Mesenchymal stem cell (in vitro differentiated cells and primary cell): ENCODE measurements around the gene RNFT2.

Experiments used
- DNase-seq: peaks from one replicate; pipeline ENCODE4 v3.0.0-alpha.2; 2013
- H2AFZ ChIP-seq: one replicate; pipeline ENCODE4 v1.6.1; 2013; ENCODE audit warnings: low read depth, mild to moderate bottlenecking, control low read depth, inconsistent platforms, low read length, moderate library complexity
- H2AK5ac ChIP-seq: 2 replicates; pipeline ENCODE4 v1.6.1; 2013; ENCODE audit warnings: low read length, moderate library complexity, mild to moderate bottlenecking, inconsistent platforms; ENCODE audit not compliant: severe bottlenecking
- H2BK120ac ChIP-seq: one replicate; pipeline ENCODE4 v1.6.1; 2013; ENCODE audit warnings: low read depth, mild to moderate bottlenecking, inconsistent platforms, low read length, moderate library complexity
- H2BK12ac ChIP-seq, 2 experiments: one replicate each; pipeline ENCODE4 v1.6.1; 2013; ENCODE audit warnings: inconsistent platforms in 2 of 2, low read length in 2 of 2, mild to moderate bottlenecking in 2 of 2, moderate library complexity in 2 of 2, control low read depth in 1 of 2
- H2BK15ac ChIP-seq: one replicate; pipeline ENCODE4 v1.6.1; 2013; ENCODE audit warnings: mild to moderate bottlenecking, low read depth, inconsistent platforms; ENCODE audit not compliant: poor library complexity, severe bottlenecking
- H2BK5ac ChIP-seq: 2 replicates; pipeline ENCODE4 v1.6.1; 2013; ENCODE audit warnings: low read depth, mild to moderate bottlenecking, low read length, control low read depth, inconsistent platforms; ENCODE audit not compliant: poor library complexity, severe bottlenecking
- H3K14ac ChIP-seq, 2 experiments: one replicate each; pipeline ENCODE4 v1.6.1; 2013; ENCODE audit warnings: inconsistent platforms in 2 of 2, low read length in 2 of 2, control low read depth in 1 of 2, mild to moderate bottlenecking in 1 of 2, moderate library complexity in 1 of 2
- H3K18ac ChIP-seq, 2 experiments: one replicate each; pipeline ENCODE4 v1.6.1; 2013; ENCODE audit warnings: inconsistent platforms in 2 of 2, low read length in 2 of 2, control low read depth in 1 of 2, low read depth in 1 of 2, mild to moderate bottlenecking in 1 of 2
- H3K23ac ChIP-seq, 2 experiments: one replicate each; pipeline ENCODE4 v1.6.1; 2013; ENCODE audit warnings: inconsistent platforms in 2 of 2, low read length in 2 of 2, mild to moderate bottlenecking in 2 of 2, moderate library complexity in 2 of 2, control low read depth in 1 of 2
- H3K27ac ChIP-seq: 2 replicates; pipeline ENCODE4 v1.5.1; 2013; ENCODE audit warnings: mild to moderate bottlenecking, moderate library complexity, low read length, control low read depth, inconsistent platforms; ENCODE audit not compliant: poor library complexity, severe bottlenecking
- H3K27me3 ChIP-seq, 2 experiments: 2 replicates each; pipeline versions ENCODE4 v1.6.1 to v1.7.0; 2013; ENCODE audit warnings: low read length in 2 of 2, mild to moderate bottlenecking in 2 of 2, moderate library complexity in 2 of 2, control low read depth in 1 of 2, inconsistent platforms in 1 of 2; ENCODE audit not compliant: control insufficient read depth in 1 of 2, insufficient read depth in 1 of 2
- H3K36me3 ChIP-seq, 2 experiments: 2 replicates each; pipeline versions ENCODE4 v1.6.1 to v1.7.0; 2013; ENCODE audit warnings: low read length in 2 of 2, control low read depth in 1 of 2, inconsistent platforms in 1 of 2, low read depth in 1 of 2, mild to moderate bottlenecking in 1 of 2; ENCODE audit not compliant: insufficient read depth in 2 of 2, control insufficient read depth in 1 of 2
- H3K4ac ChIP-seq, 2 experiments: one replicate each; pipeline ENCODE4 v1.6.1; 2013; ENCODE audit warnings: inconsistent platforms in 2 of 2, low read length in 2 of 2, mild to moderate bottlenecking in 2 of 2, moderate library complexity in 2 of 2, control low read depth in 1 of 2, low read depth in 1 of 2
- H3K4me1 ChIP-seq: 2 replicates; pipeline ENCODE4 v1.6.1; 2013; ENCODE audit warnings: low read depth, low read length, control low read depth; ENCODE audit not compliant: control insufficient read depth, insufficient read depth
- H3K4me2 ChIP-seq: 2 replicates; pipeline ENCODE4 v1.6.1; 2013; ENCODE audit warnings: low read length, mild to moderate bottlenecking, inconsistent platforms; ENCODE audit not compliant: poor library complexity, severe bottlenecking
- H3K4me3 ChIP-seq, 2 experiments: 2 replicates each; pipeline versions ENCODE4 v1.5.1 to v1.7.0; 2013; ENCODE audit warnings: low read length in 2 of 2, mild to moderate bottlenecking in 2 of 2, control low read depth in 1 of 2, low read depth in 1 of 2; ENCODE audit not compliant: insufficient read depth in 1 of 2
- H3K79me1 ChIP-seq: replicated peaks from 2 replicates; pipeline ENCODE4 v1.6.1; 2013; ENCODE audit warnings: mild to moderate bottlenecking, control low read depth, low read length, inconsistent platforms; ENCODE audit not compliant: poor library complexity, severe bottlenecking
- H3K9ac ChIP-seq: 2 replicates; pipeline ENCODE4 v1.7.0; 2013; ENCODE audit warnings: mild to moderate bottlenecking, low read length, moderate library complexity
- H3K9me3 ChIP-seq: 2 replicates; pipeline ENCODE4 v1.7.0; 2013; ENCODE audit warnings: mild to moderate bottlenecking, low read length; ENCODE audit not compliant: control insufficient read depth
- H4K8ac ChIP-seq: one replicate; pipeline ENCODE4 v1.6.1; 2013; ENCODE audit warnings: inconsistent platforms, mild to moderate bottlenecking, low read length, moderate library complexity
- H4K91ac ChIP-seq: one replicate; pipeline ENCODE4 v1.6.1; 2013; ENCODE audit warnings: mild to moderate bottlenecking, low read length, inconsistent platforms
- WGBS: methylation state at CpG from one replicate; pipeline ENCODE4 v1.1.7; 2013; ENCODE audit warnings: mixed read lengths; 5-methylcytosine and 5-hydroxymethylcytosine counted together

RNFT2 gene

GRCh38 chr12:116853507-116853906 is 115.4 kb downstream of the RNFT2 start:
- H3K4me3 ChIP-seq, result no peak overlapping the region
- no peak overlapping the region for H3K14ac ChIP-seq
- no peak overlapping the region for H3K4ac ChIP-seq
- no peaks in the 10 kb centered on the region for H3K79me1 ChIP-seq
- no peak overlapping the region for H3K4me2 ChIP-seq
- no peak overlapping the region for H2AFZ ChIP-seq
- H4K8ac ChIP-seq, result no peak overlapping the region
- H3K27me3 ChIP-seq, result peaks cover 10 to 51% of the 10 kb centered on the region in 2 experiments
- no peaks in the 10 kb centered on the region for H3K9me3 ChIP-seq
- DNase-seq, result no peak
- no peak overlapping the region for H2BK12ac ChIP-seq
- H2AK5ac ChIP-seq, result no peak overlapping the region
- H3K18ac ChIP-seq, result no peak overlapping the region
- no peak overlapping the region for H2BK120ac ChIP-seq
- no peaks in the 10 kb centered on the region for H3K36me3 ChIP-seq
- H3K23ac ChIP-seq, result no peak overlapping the region
- no peaks in the 10 kb centered on the region for H3K4me1 ChIP-seq
- H3K27ac ChIP-seq, result no peak overlapping the region
- H2BK5ac ChIP-seq, result no peak overlapping the region
- no peak overlapping the region for H3K9ac ChIP-seq
- no peak overlapping the region for H2BK15ac ChIP-seq
- H4K91ac ChIP-seq, result no peak overlapping the region
- 81% methylated on average over 5 of the region's 5 CpGs for WGBS

- H3K4me1 ChIP-seq, result peaks cover 1% of the 10 kb centered on the region
- H3K4me3 ChIP-seq, result no peak overlapping the region
- no peak overlapping the region for H4K91ac ChIP-seq
- no peak overlapping the region for H3K18ac ChIP-seq
- no peaks in the 10 kb centered on the region for H3K9me3 ChIP-seq
- 91% methylated on average over 16 of the region's 16 CpGs for WGBS
- H3K79me1 ChIP-seq, result no peaks in the 10 kb centered on the region
- peaks cover 29 to 61% of the 10 kb centered on the region in 2 experiments for H3K27me3 ChIP-seq
- DNase-seq, result no peak
- no peak overlapping the region for H3K9ac ChIP-seq
- H2BK5ac ChIP-seq, result no peak overlapping the region
- no peak overlapping the region for H4K8ac ChIP-seq
- H3K4me2 ChIP-seq, result no peak overlapping the region
- no peak overlapping the region for H2BK15ac ChIP-seq
- H3K23ac ChIP-seq, result no peak overlapping the region
- H3K14ac ChIP-seq, result no peak overlapping the region
- H2BK120ac ChIP-seq, result no peak overlapping the region
- no peak overlapping the region for H3K4ac ChIP-seq
- no peak overlapping the region for H3K27ac ChIP-seq
- no peak overlapping the region for H2AFZ ChIP-seq
- no peaks in the 10 kb centered on the region for H3K36me3 ChIP-seq
- no peak overlapping the region for H2BK12ac ChIP-seq
- H2AK5ac ChIP-seq, result no peak overlapping the region
These were observed 117.8 kb downstream of the RNFT2 start for GRCh38 chr12:116855744-116856470.

GRCh38 chr12:116856729-116857128 is 118.6 kb downstream of the RNFT2 start:
- H2BK5ac ChIP-seq, result no peak overlapping the region
- no peak overlapping the region for H3K4me2 ChIP-seq
- H2BK12ac ChIP-seq, result no peak overlapping the region
- H3K9ac ChIP-seq, result no peak overlapping the region
- no peaks in the 10 kb centered on the region for H3K9me3 ChIP-seq
- H3K14ac ChIP-seq, result no peak overlapping the region
- peaks cover 4% of the 10 kb centered on the region for H3K4me1 ChIP-seq
- H4K91ac ChIP-seq, result no peak overlapping the region
- H4K8ac ChIP-seq, result no peak overlapping the region
- H3K4ac ChIP-seq, result no peak overlapping the region
- H3K27me3 ChIP-seq, result peaks cover 29 to 59% of the 10 kb centered on the region in 2 experiments
- WGBS, result 83% methylated on average over 11 of the region's 11 CpGs
- H2AFZ ChIP-seq, result no peak overlapping the region
- no peak overlapping the region for H2BK15ac ChIP-seq
- no peaks in the 10 kb centered on the region for H3K79me1 ChIP-seq
- DNase-seq, result no peak
- H3K27ac ChIP-seq, result no peak overlapping the region
- no peak overlapping the region for H3K4me3 ChIP-seq
- no peak overlapping the region for H3K23ac ChIP-seq
- no peaks in the 10 kb centered on the region for H3K36me3 ChIP-seq
- H2AK5ac ChIP-seq, result no peak overlapping the region
- no peak overlapping the region for H3K18ac ChIP-seq
- no peak overlapping the region for H2BK120ac ChIP-seq

- Histone ChIP-seq H3K23ac (no peak overlapping the region), H3K9me3 (no peaks in the 10 kb centered on the region), H3K79me1 (no peaks in the 10 kb centered on the region), H3K4ac (no peak overlapping the region), H2BK120ac (no peak overlapping the region), H2AFZ (no peak overlapping the region), H2BK5ac (no peak overlapping the region), H3K4me1 (peaks cover 4% of the 10 kb centered on the region), H4K8ac (no peak overlapping the region), H2BK12ac (no peak overlapping the region), H4K91ac (no peak overlapping the region), H3K36me3 (no peaks in the 10 kb centered on the region), H2AK5ac (no peak overlapping the region), H3K27me3 (peaks cover 29 to 35% of the 10 kb centered on the region in 2 experiments), H3K14ac (no peak overlapping the region), H3K27ac (no peak overlapping the region), H2BK15ac (no peak overlapping the region), H3K18ac (no peak overlapping the region), H3K9ac (no peak overlapping the region), H3K4me2 (no peak overlapping the region), H3K4me3 (no peak overlapping the region)
- DNase-seq, result no peak
- WGBS, result 61% methylated on average over 5 of the region's 5 CpGs
These were observed 121.0 kb downstream of the RNFT2 start for GRCh38 chr12:116859079-116859478.
